GM21526 (cell line): ENCODE measurements around the gene PRPF40B.
A peak's percentile ranks its signal among the peaks of the same experiment; 100 is the strongest.

Experiments used
- ATAC-seq: cut with Tn5 transposase; IDR thresholded peaks from one replicate; pipeline ENCODE4 v1.9.1; 2021; ENCODE audit warnings: moderate library complexity; ENCODE audit not compliant: unreplicated experiment, low FRiP score

The PRPF40B gene

DNA sequence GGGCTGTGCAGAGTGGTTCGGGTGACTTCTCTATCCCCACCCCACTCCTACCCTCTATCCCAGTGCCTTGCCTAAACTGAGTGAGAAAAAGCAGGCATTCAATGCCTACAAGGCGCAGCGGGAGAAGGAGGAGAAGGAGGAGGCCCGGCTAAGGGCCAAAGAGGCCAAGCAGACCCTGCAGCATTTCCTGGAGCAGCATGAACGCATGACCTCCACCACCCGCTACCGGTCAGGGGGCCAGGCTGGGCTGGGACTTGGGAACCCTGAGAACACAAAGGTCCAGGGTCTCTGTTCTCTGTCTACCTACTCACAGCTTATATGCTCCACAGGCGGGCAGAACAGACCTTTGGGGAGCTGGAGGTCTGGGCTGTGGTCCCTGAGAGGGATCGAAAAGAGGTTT, 11.7 kb downstream of the PRPF40B start:
- ATAC-seq: no peak

DNA sequence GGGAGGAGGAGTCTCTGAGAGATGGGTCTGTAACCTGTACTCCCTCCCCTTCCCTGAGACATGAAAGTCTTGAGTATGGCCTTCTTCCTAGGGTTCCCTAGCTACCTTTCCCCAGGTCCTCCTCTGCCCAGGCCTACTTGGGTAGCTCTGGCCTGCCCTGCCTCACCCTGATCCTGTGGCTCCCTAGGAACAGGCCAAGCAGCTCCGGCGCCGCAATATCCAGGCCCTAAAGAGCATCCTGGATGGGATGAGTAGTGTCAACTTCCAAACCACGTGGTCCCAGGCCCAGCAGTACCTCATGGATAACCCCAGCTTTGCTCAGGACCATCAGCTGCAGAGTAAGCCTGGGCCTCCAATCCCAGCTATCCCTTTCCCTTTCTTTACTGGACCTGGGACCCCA, 12.3 kb downstream of the PRPF40B start:
- no peak for ATAC-seq

DNA sequence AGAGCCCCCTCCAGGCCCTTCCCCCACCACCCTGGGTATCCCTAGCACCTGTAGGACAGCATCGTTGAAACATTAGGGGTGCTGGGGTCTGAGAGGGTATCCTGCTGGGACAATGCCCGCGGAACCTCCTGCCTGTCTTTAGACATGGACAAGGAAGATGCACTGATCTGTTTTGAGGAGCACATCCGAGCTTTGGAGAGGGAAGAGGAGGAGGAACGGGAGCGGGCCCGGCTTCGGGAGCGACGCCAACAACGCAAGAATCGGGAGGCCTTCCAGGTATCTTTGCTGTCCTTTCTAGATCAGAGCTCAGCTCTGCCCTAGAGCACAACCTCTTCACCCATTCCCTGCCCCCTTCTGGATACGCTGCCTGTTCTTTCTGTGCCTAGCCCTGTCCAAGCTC, 13.2 kb downstream of the PRPF40B start:
- ATAC-seq: no peak

DNA sequence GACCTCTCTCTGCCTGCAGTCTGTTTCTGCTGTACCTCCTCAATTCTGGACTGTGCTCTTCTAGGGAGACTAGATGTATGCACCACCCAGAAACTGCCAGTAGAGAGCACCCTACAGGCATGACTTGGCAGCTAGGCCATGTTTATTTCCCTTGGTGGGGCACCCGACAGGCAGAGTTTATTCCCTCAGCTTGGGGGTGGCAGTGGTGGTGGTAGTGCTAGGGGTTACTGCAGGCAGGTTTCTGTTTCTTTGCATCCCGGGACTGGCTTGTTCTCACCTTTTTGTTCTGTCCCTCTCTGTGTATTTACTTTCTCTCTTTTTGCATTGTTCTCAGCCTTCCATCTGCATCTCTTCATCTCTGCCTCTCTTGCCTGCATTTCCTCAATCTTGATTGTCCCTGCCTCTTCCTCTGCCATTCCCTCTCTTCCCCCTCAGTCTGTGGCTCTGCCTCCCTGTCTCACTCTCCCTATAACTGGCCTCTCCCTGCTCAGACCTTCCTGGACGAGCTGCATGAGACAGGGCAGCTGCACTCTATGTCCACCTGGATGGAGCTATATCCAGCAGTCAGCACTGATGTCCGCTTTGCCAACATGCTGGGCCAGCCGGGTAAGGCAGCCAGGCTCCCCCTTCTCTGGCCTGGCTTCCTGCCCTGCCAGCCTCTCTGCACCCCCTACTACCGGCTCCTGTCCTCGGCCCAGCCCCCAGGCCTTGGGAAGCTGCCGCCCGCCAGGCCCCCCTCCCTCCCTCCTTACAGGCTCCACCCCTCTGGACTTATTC, 13.8 kb downstream of the PRPF40B start:
- peak; percentile 58 for ATAC-seq

DNA sequence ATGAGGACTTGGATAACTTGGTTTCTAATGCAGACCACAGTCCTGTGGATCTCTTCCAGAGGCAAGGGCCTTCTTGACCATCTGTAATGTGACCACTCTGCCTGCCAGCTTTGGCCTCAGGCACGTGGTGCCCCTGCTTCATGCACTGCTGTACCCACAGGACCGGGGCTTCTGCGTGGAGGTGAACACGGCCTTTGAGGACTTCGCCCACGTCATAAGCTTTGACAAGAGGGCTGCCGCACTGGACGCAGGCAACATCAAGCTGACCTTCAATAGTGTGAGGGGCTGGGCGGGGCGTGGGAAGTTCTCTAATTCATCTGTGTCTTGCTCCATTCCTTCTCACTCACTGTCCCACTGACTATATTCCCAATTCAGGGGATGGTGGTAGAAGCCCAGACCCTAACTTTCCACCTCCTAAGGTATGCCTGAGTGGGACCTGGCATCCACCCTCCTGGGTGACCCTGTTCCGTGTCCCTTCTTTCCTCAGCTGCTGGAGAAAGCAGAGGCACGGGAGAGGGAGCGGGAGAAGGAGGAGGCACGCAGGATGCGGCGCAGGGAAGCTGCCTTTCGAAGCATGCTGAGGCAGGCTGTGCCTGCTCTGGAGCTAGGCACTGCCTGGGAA, 18.5 kb downstream of the PRPF40B start:
- ATAC-seq: no peak

DNA sequence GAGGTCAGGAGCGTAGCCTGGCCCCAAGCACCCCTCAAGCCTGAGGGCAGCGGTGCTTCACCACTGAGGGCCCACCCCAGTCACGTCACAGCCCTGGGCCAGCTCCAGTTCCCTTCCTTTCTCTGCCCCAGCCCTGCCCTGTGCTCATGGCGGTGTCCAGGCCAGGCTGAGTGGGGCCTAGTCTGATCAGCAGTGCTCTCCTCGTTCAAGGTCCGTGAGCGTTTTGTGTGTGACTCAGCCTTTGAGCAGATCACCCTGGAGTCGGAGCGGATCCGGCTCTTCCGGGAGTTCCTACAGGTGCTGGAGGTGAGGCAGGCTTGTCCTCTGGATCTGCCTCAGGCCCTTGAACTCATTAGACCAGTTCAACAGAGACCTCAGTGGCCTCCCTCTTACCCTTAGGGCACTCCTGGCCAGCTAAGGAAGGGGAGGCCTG, 19.0 kb downstream of the PRPF40B start:
- no peak for ATAC-seq

DNA sequence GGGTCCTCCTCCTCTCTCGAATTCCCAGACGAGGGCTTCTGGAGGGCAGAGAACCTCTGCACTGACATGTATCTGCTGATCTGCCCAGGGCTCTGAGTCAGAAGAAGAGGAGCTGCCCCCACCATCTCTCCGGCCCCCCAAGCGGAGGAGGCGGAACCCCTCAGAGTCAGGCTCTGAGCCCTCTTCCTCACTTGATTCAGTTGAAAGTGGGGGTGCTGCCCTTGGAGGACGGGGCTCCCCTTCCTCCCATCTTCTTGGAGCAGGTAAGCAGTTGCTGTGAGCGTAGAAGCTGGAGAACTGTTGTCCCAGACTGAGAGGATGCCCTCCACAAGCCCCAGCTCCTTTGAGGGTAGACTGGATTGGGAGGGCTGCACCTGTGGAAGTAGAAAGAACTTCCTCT, 19.8 kb downstream of the PRPF40B start:
- ATAC-seq: no peak

DNA sequence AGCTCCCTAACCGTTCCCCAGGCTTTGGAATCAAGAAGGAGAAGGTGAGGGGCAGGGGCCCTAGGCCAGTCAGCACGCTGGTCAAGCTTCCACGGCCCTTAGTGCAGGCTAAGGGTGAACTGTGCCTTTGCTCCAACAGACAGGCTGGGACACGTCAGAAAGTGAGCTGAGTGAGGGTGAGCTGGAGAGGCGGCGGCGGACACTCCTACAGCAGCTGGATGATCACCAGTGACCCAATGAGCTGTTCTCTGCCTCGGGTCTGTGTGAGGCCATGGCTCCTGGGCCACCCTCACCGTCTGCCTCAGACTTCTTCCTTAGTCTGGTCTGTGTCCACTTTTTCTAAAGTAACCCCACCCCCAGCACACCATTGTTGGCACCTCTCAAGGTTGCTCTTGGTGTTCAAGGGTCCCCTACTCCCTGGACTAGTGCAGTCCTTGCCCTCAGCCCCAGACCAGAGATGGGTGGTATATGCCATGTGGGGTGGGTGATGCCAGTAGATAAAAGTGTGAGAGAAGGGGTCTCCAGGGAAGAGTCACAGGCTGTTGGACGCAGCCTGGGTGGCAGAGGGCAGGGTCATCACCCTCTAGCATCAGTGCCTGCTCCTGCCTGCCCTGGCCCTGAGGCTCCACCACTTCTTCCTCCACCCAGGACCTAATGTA, 20.7 kb downstream of the PRPF40B start:
- ATAC-seq: no peak

DNA sequence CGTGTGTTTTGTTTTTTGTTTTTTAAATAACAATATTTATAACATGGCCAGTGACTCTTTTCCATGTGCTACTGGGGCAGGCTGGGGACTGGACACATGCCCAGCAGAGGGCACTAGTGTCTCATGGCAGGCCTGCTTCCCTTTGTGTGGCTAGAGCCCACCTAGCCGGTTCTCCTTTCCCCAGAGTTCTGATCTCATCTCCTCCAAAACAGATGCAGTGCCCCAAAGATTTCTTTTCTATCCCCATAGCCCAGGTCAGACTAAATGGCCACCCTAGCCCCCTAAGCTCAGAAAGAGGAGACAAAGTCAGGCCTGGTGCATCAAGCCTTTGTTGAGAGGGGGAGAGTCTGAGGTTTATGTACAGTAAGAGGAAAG, 21.2 kb downstream of the PRPF40B start:
- ATAC-seq: no peak

DNA sequence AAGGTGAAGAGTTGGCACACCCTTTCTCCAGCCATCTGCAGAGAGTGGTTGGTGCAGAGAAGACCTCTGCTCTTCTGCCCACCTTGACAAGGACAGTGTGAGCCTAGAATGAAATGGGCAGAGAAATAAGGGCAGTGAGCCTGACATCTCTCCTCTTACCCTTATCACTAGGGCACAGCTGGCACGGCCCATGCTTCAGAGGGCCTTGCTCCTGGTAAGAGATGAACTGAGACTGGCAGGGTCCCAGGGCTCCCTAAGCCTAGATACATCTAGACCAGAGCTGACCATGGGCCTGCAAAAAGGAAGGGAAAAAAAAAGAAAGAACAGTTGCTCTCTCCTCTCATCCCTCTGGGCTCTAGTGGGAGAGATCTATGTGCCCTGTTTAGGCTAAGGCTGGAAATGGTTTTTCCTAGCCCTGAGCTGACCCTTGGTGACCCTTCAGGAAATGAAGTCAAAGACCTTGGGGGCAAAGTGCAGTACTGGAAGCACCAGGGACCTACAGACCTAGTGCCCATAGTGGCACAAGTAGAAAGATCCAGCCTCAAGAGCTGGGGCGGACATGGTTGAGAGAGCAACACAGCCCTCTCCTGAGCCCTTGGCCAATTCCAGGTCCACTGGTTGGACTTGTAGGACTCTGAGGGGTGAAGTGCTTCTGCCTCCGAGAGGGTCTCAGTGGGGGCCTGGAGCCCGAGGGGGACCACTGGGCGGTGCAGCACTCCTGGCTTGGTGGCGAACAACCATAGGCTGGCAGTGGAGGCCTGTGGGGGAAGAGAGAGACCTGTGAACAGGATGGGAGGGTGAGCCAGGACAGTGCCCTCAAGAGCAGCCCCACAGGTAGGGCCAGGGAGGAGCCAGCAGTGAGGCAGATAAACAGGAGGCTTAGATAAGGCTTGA, 22.0 kb downstream of the PRPF40B start:
- ATAC-seq: no peak

DNA sequence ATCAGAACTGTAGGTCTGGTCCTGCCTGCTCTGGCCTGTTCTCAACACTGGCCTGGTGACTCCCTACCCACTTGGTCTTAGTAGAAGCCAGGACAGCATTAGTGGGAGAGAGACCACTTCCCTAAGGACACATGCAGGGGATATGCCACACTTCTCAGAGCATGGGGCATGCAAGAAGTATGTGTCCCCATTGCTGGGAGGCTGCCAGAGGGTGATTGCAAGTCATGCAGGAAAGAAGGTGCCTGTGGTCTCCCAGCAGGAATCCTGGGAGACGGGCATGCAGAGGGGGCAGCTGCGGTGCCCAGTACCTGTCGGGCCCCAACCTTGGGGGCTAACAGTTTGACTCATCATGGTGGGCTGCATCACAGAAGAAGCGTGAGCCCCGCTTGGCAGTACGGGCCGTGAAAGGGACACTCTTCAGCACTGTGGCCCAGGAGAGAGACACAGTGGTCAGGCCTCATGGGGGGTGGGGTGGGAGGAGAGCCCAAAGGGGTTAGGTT, 23.0 kb downstream of the PRPF40B start:
- no peak for ATAC-seq

DNA sequence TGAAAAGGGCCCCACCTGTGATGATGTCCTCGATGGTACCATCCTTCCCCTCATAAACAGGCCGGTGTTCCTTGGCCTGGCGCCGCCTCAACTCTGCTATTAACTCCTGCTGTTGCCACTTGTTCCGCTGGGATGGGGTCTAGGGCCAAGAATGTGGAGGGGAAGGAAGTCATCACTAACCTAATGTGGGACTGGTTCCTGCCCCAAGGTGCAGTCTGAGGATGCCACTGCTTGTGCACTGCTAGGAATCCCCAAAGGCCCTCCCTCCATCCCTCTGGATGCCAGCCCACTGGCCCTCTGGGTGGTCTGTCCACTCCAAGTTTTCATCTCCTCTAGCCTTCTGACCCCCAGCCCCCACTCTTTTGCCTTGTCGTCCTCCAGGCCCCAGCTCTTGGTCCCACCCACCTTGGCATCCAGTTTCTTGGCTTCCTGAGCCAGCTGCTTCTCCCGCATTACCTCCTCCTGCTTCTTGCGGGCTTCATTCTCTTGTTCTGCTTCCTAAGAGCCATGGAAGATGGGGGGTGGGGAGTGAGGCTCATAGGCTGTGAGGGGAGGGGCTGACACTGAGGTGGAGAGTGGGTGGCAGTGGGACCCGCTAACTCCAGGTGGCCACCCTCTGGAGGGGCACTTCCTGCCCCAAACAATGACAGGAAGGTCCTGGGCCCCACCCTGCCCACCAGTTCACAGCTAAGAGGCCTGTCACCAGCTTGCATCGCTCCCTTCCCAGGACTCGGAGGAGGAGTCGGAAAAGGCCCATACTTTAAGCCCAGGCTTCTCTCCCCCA, 23.7 kb downstream of the PRPF40B start:
- no peak for ATAC-seq

DNA sequence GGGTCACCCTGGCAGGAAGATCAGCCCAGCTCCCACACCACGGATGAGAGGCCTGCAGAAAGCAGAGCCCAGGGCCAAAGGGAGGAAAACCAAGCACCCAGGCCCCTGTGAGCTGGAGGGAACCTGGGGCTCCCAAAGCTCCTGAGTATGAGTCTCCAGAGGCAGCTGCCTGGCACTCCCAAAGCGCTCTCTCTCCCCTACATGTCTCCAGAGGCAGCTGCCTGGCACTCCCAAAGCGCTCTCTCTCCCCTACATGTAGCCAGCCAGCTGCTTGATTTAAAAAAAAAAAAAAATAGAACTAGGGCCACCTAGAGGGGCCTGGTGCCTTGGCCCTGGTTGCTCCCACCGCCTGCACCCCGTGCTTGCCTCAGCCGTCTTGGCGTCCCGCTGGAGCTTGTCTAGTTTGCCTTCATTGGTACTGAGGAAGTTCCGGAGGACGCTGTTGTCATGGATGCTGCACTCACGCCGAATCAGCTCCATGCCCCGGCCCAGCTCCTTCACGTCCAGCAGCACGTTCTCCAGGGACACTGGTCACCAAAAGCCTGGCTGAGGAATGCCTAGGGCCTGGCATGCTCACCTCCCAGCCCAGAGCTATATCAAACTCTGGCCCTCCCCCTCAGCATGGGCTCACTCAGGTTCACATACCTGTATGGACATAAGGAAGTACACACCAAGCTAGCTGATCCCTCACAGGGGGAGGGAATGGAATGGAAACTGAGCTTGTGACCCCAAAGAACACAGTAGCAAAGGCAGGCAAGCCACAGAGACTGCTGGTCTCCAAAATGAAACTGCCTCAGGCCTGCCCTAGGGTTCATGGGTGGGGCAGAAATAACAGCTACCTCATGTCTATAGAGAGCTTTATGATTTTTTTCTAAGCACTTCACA, 24.7 kb downstream of the PRPF40B start:
- no peak for ATAC-seq

DNA sequence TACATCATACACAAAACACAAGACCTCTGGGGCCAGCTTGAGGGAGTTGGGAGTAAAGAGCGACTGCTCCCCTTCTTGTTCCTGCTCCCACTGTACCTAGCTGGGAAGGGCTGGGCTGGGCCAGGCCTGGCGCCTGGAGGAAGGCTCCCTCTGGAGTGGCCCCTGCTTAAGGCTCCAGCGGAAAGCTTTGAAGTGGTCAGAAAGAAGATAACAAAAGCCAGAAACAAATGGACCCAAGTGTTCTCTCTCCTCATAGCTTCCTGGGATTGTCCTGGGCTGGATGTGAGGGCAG, 25.3 kb downstream of the PRPF40B start:
- no peak for ATAC-seq

DNA sequence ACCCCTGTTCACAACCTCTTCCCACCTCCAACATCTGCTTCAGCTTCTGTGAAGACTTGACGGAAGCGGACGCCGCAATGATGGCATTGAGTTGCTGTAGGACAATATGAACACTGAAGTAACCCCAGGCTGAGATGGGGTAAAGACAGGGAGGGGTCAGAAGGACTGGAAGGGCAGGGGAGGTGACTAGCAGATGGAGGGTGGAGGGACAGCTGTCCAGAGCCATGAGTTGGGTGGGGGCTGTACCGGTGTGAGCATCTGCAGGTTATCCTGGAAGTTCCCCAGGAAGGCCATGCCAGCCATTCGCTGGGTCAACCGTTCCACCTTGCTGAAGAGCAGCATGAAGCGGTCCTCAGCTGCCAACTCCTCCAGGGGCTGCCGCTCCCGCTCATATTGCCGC, 26.1 kb downstream of the PRPF40B start:
- ATAC-seq: no peak

DNA sequence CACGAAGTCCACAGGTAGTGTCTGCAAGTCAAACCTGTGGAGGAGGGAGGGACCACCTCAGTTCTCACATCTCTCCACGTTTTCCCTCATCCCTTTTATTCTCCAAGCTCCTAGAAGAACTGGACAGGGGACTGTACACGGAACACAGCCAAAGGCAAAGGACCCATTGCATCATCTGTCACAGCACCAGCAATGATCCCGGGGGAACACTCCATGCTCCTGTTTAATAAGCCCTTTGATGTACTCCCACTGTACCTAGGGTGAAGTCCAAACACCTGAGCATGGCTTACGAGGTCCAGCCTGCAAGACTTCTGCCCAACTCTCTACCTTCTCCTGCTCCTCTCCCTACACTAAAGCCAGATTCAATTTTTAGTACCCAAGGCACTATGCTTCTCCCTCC, 26.5 kb downstream of the PRPF40B start:
- no peak for ATAC-seq

DNA sequence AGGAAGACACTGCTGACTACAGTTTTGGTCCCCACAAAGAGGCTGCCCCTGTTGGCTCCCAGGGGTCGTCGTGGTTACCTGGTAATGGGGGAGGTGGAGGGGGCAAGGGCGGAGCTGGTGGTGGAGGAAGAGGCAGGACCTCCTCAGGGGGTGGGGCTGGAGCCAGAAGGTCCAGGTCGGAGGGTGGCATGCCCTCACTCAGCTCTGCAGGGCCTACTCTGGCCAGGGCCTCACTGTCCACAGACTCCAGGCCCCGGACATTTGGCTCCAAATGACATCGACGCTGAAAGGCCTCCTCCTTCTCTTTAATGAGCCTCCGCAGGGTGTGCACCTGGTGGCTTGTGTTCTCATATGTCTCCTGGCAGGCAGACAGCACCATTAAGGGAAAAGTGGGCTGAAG, 28.5 kb downstream of the PRPF40B start:
- no peak for ATAC-seq

DNA sequence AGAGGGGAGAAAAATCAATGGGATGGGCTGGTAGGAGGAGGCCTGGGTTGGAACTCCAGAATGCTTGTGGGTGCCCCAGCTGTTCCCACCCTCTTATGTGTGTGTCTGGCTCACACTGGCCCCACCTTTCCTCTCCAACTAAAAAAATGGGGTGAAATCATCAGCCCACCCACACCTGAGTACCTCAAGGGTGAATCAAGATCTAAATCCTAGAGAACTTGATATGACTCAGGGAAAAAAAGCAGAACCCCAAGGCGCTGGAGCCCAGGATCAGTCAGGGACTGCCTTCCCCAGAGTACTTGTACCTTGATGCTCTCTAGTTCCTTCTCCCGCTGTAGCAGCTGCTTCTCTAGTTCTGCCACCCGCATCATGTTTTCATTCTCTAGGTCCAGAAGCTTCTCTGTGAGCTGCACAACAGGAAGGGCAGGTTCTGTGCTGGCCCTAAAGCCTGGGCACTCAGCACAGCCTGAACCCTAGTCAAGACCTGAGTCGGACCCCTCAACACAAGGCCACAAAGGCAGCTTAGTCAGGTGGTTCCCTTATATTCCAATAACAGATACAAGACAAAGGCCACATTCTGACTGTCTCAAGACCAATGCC, 29.7 kb downstream of the PRPF40B start:
- no peak for ATAC-seq

DNA sequence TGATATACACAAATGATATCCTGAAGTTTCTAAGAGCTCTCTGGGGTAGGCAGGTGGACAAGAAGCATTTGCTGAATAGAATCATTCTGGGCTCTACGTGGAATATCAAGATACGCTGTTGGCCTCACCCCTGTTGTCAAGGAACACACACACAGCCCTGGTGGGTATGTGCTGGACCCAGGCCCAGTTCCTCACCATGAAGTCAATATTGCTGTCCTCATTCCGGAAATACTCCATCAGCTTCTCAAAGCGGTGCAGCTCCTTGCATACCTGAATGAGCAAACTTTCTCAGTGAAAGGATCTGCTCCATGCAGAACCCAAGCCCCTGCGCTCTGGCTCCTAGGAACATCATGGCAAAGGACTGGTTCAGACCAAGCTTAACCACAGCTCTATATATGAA, 31.4 kb downstream of the PRPF40B start:
- no peak for ATAC-seq
